VCaP (cell line): ENCODE measurements around the gene UAP1.

ENCODE experiments used
- H3K27ac ChIP-seq: fragments of 450-650 bp; 2 replicates; pipeline ENCODE4 v1.5.1; 2017
- CTCF ChIP-seq: fragments of 450-650 bp; conservative IDR thresholded peaks from 2 replicates; pipeline ENCODE4 v1.5.1; 2017; ENCODE audit warnings: mild to moderate bottlenecking, moderate library complexity

Gene UAP1

GRCh38 chr1:162578936-162579335, 17.4 kb downstream of the UAP1 start:
- H3K27ac ChIP-seq, result peak overlapping the region; percentile 87

GRCh38 chr1:162580308-162580707, 18.8 kb downstream of the UAP1 start:
- peak overlapping the region; percentile 87 for H3K27ac ChIP-seq
- no peak for TF ChIP-seq CTCF

More at GRCh38 chr1:162578936-162579335, 17.4 kb downstream of the UAP1 start:
- TF ChIP-seq CTCF, result no peak

- H3K27ac ChIP-seq, result peak overlapping the region; percentile 86; the same call in 1 of the 2 replicates
Observed at GRCh38 chr1:162582901-162583300, 21.4 kb downstream of the UAP1 start.

GRCh38 chr1:162585101-162585500, 23.6 kb downstream of the UAP1 start:
- H3K27ac ChIP-seq, result peak overlapping the region; percentile 86

GRCh38 chr1:162587347-162587746, 25.8 kb downstream of the UAP1 start:
- TF ChIP-seq CTCF, result no peak
- H3K27ac ChIP-seq, result peak overlapping the region; percentile 86

- no peak for TF ChIP-seq CTCF
- H3K27ac ChIP-seq, result peak overlapping the region; percentile 86
Observed at GRCh38 chr1:162587761-162588260, 26.3 kb downstream of the UAP1 start.

GRCh38 chr1:162590101-162590500, 28.6 kb downstream of the UAP1 start:
- TF ChIP-seq CTCF, result no peak
- H3K27ac ChIP-seq, result no peak overlapping the region

- no peak overlapping the region for H3K27ac ChIP-seq
Observed at GRCh38 chr1:162590686-162591085, 29.2 kb downstream of the UAP1 start.

More at GRCh38 chr1:162590686-162591085, 29.2 kb downstream of the UAP1 start:
- TF ChIP-seq CTCF, result no peak
